Mesodermal cell (in vitro differentiated cells): Measurements from ENCODE around the gene DYNLT5.
"Not testable (repeated sequence)": the region's sequence is repeated elsewhere in the genome, so short reads cannot be mapped to it uniquely, and the experiment has no call there.

Experiments
- H3K27ac ChIP-seq: 2 replicates; pipeline ENCODE4 v1.7.0; 2013; ENCODE audit warnings: mild to moderate bottlenecking, low read depth, low read length, moderate library complexity; ENCODE audit not compliant: severe bottlenecking
- H3K36me3 ChIP-seq: 2 replicates; pipeline ENCODE4 v1.7.1; 2013; ENCODE audit warnings: mild to moderate bottlenecking, low read length, moderate library complexity; ENCODE audit not compliant: control insufficient read depth, insufficient read depth
- H3K4me1 ChIP-seq: one replicate; pipeline ENCODE4 v1.7.1; 2013; ENCODE audit warnings: mild to moderate bottlenecking, low read length; ENCODE audit not compliant: insufficient read depth, control insufficient read depth, poor library complexity, severe bottlenecking
- H3K4me3 ChIP-seq: 2 replicates; pipeline ENCODE4 v1.7.0; 2013; ENCODE audit warnings: low read length, control low read depth, mild to moderate bottlenecking; ENCODE audit not compliant: insufficient read depth, poor library complexity, severe bottlenecking; ENCODE audit errors: extremely low read depth
- H3K9me3 ChIP-seq: 2 replicates; pipeline ENCODE4 v1.7.1; 2013; ENCODE audit warnings: mild to moderate bottlenecking, low read length, moderate library complexity; ENCODE audit not compliant: control insufficient read depth
- WGBS, 2 experiments: methylation state at CpG; one replicate each; pipeline ENCODE4 v1.1.5; 2013; ENCODE audit warnings: missing lambda C conversion rate in 2 of 2; ENCODE audit not compliant: insufficient coverage in 2 of 2; 5-methylcytosine and 5-hydroxymethylcytosine counted together

The DYNLT5 gene

GRCh38 chr1:66770240-66770639 is 18.0 kb downstream of the DYNLT5 start:
- Histone ChIP-seq H3K4me1 (no peaks in the 10 kb centered on the region), H3K4me3 (no peak overlapping the region), H3K9me3 (no peaks in the 10 kb centered on the region), H3K27ac (no peak overlapping the region), H3K36me3 (no peaks in the 10 kb centered on the region)
- no CpG with 5 or more reads among the region's 2 CpGs for WGBS, 2 experiments

GRCh38 chr1:66770694-66771093 is 18.4 kb downstream of the DYNLT5 start:
- no peaks in the 10 kb centered on the region for H3K4me1 ChIP-seq
- no peaks in the 10 kb centered on the region for H3K9me3 ChIP-seq
- H3K36me3 ChIP-seq: no peaks in the 10 kb centered on the region
- WGBS, 2 experiments: 74 to 90% methylated on average over 2 of the region's 4 CpGs
- H3K4me3 ChIP-seq: no peak overlapping the region
- no peak overlapping the region for H3K27ac ChIP-seq

GRCh38 chr1:66773227-66773626 is 21.0 kb downstream of the DYNLT5 start:
- Histone ChIP-seq H3K4me3 (no peak overlapping the region), H3K4me1 (no peaks in the 10 kb centered on the region), H3K36me3 (no peaks in the 10 kb centered on the region), H3K27ac (no peak overlapping the region), H3K9me3 (no peaks in the 10 kb centered on the region)
- 100% methylated on average over 1 of the region's 2 CpGs for WGBS, 2 experiments

- no CpG with 5 or more reads among the region's 2 CpGs for WGBS, 2 experiments
- Histone ChIP-seq H3K36me3 (no peaks in the 10 kb centered on the region), H3K27ac (no peak overlapping the region)
Measured at GRCh38 chr1:66774438-66774837, 22.2 kb downstream of the DYNLT5 start.

GRCh38 chr1:66775646-66776045 is 23.4 kb downstream of the DYNLT5 start:
- WGBS, 2 experiments: 90 to 97% methylated on average over 3 of the region's 3 CpGs
- no peaks in the 10 kb centered on the region for H3K36me3 ChIP-seq

More at GRCh38 chr1:66774438-66774837, 22.2 kb downstream of the DYNLT5 start:
- Histone ChIP-seq H3K4me3 (no peak overlapping the region), H3K4me1 (no peaks in the 10 kb centered on the region), H3K9me3 (no peaks in the 10 kb centered on the region)

GRCh38 chr1:66777831-66778230 is 25.6 kb downstream of the DYNLT5 start:
- no peaks in the 10 kb centered on the region for H3K36me3 ChIP-seq
- no peak overlapping the region for H3K27ac ChIP-seq
- H3K9me3 ChIP-seq: no peaks in the 10 kb centered on the region
- WGBS, 2 experiments: 100% methylated on average over 1 to 2 of the region's 3 CpGs
- no peak overlapping the region for H3K4me3 ChIP-seq
- no peaks in the 10 kb centered on the region for H3K4me1 ChIP-seq

More at GRCh38 chr1:66775646-66776045, 23.4 kb downstream of the DYNLT5 start:
- H3K4me3 ChIP-seq: no peak overlapping the region
- H3K4me1 ChIP-seq: no peaks in the 10 kb centered on the region
- H3K9me3 ChIP-seq: no peaks in the 10 kb centered on the region
- H3K27ac ChIP-seq: no peak overlapping the region

- H3K4me3 ChIP-seq: no peak overlapping the region
- H3K4me1 ChIP-seq: no peaks in the 10 kb centered on the region
- no peaks in the 10 kb centered on the region for H3K36me3 ChIP-seq
- H3K9me3 ChIP-seq: no peaks in the 10 kb centered on the region
- no peak overlapping the region for H3K27ac ChIP-seq
- 93 to 96% methylated on average over 3 to 4 of the region's 4 CpGs for WGBS, 2 experiments
Measured at GRCh38 chr1:66778266-66778665, 26.0 kb downstream of the DYNLT5 start.

GRCh38 chr1:66778969-66779368 is 26.7 kb downstream of the DYNLT5 start:
- Histone ChIP-seq H3K9me3 (no peaks in the 10 kb centered on the region), H3K4me3 (no peak overlapping the region), H3K4me1 (no peaks in the 10 kb centered on the region), H3K27ac (no peak overlapping the region), H3K36me3 (no peaks in the 10 kb centered on the region)
- WGBS, 2 experiments: 100% methylated on average over 2 of the region's 4 CpGs; no CpG with 5 or more reads in 1 of the 2 experiments

- Histone ChIP-seq H3K9me3 (no peaks in the 10 kb centered on the region), H3K36me3 (no peaks in the 10 kb centered on the region), H3K4me3 (no peak overlapping the region), H3K4me1 (no peaks in the 10 kb centered on the region), H3K27ac (no peak overlapping the region)
- 83% methylated on average over 1 of the region's 2 CpGs for WGBS, 2 experiments
Measured at GRCh38 chr1:66779475-66780078, 27.3 kb downstream of the DYNLT5 start.

GRCh38 chr1:66785800-66786199 is 33.5 kb downstream of the DYNLT5 start:
- not testable (repeated sequence) for H3K9me3 ChIP-seq, H3K4me3 ChIP-seq, H3K4me1 ChIP-seq, H3K27ac ChIP-seq, H3K36me3 ChIP-seq
- WGBS, 2 experiments: no CpG with 5 or more reads among the region's 2 CpGs

GRCh38 chr1:66787641-66788040 is 35.4 kb downstream of the DYNLT5 start:
- Histone ChIP-seq H3K9me3 (no peaks in the 10 kb centered on the region), H3K4me1 (no peaks in the 10 kb centered on the region), H3K4me3 (no peak overlapping the region), H3K36me3 (no peaks in the 10 kb centered on the region), H3K27ac (no peak overlapping the region)
- 83 to 100% methylated on average over 2 of the region's 4 CpGs for WGBS, 2 experiments
